Neuronal stem cell (in vitro differentiated cells): ENCODE measurements around the gene MAGEA6.
A peak's percentile ranks its signal among the peaks of the same experiment; 100 is the strongest.
"Not testable (repeated sequence)": the region's sequence is repeated elsewhere in the genome, so short reads cannot be mapped to it uniquely, and the experiment has no call there.

Experiments used
- DNase-seq: peaks from one replicate; pipeline ENCODE4 v3.0.0-alpha.2; 2013; ENCODE audit warnings: low spot score
- H2AFZ ChIP-seq: one replicate; pipeline ENCODE4 v1.6.1; 2013; ENCODE audit warnings: mild to moderate bottlenecking, low read length, inconsistent platforms
- H2AK5ac ChIP-seq: 2 replicates; pipeline ENCODE4 v1.6.1; 2013; ENCODE audit warnings: low read depth, mild to moderate bottlenecking, inconsistent platforms, low read length, moderate library complexity, mixed read lengths
- H2BK120ac ChIP-seq: 2 replicates; pipeline ENCODE4 v1.6.1; 2013; ENCODE audit warnings: low read depth, mild to moderate bottlenecking, inconsistent platforms, low read length, moderate library complexity, mixed read lengths
- H2BK12ac ChIP-seq: one replicate; pipeline ENCODE4 v1.6.1; 2013; ENCODE audit warnings: low read length, inconsistent platforms
- H2BK15ac ChIP-seq: 2 replicates; pipeline ENCODE4 v1.6.1; 2013; ENCODE audit warnings: mild to moderate bottlenecking, low read length, inconsistent platforms, mixed read lengths
- H2BK5ac ChIP-seq: one replicate; pipeline ENCODE4 v1.6.1; 2013; ENCODE audit warnings: inconsistent platforms, mild to moderate bottlenecking, low read length, moderate library complexity
- H3K14ac ChIP-seq: one replicate; pipeline ENCODE4 v1.6.1; 2013; ENCODE audit warnings: low read length, inconsistent platforms
- H3K18ac ChIP-seq: 2 replicates; pipeline ENCODE4 v1.6.1; 2013; ENCODE audit warnings: low read length, inconsistent platforms
- H3K23ac ChIP-seq: 2 replicates; pipeline ENCODE4 v1.6.1; 2013; ENCODE audit warnings: low read depth, mild to moderate bottlenecking, mixed read lengths, low read length, inconsistent platforms; ENCODE audit not compliant: poor library complexity
- H3K27ac ChIP-seq: replicated peaks from 3 replicates; pipeline ENCODE4 v1.5.1; 2013; ENCODE audit warnings: low read length, inconsistent platforms
- H3K27me3 ChIP-seq, 3 experiments: 2 replicates each; pipeline ENCODE4 v1.6.1; 2013; ENCODE audit warnings: low read length in 3 of 3, mild to moderate bottlenecking in 2 of 3, inconsistent platforms in 1 of 3, low read depth in 1 of 3, mixed read lengths in 1 of 3, moderate library complexity in 1 of 3; ENCODE audit not compliant: control insufficient read depth in 3 of 3, insufficient read depth in 3 of 3
- H3K36me3 ChIP-seq, 2 donors: replicated peaks in 1 of 2; 2 replicates each; pipeline ENCODE4 v1.6.1; 2013; ENCODE audit warnings: low read length in 2 of 2; ENCODE audit not compliant: control insufficient read depth in 2 of 2, insufficient read depth in 2 of 2
- H3K4ac ChIP-seq: 2 replicates; pipeline ENCODE4 v1.6.1; 2013; ENCODE audit warnings: inconsistent platforms, mild to moderate bottlenecking, low read length, moderate library complexity
- H3K4me1 ChIP-seq, 2 donors: 1 replicate in 1 of 2; 2 replicates in 1 of 2; pipeline ENCODE4 v1.6.1; 2013; ENCODE audit warnings: low read length in 2 of 2, low read depth in 1 of 2; ENCODE audit not compliant: control insufficient read depth in 2 of 2, insufficient read depth in 1 of 2
- H3K4me2 ChIP-seq: one replicate; pipeline ENCODE4 v1.6.1; 2013; ENCODE audit warnings: mild to moderate bottlenecking, low read length, inconsistent platforms; ENCODE audit not compliant: insufficient read depth, poor library complexity, severe bottlenecking
- H3K4me3 ChIP-seq, 2 donors: 2 replicates each; pipeline ENCODE4 v1.5.1; 2013; ENCODE audit warnings: low read length in 2 of 2, mild to moderate bottlenecking in 2 of 2, inconsistent platforms in 1 of 2, moderate library complexity in 1 of 2
- H3K79me1 ChIP-seq: one replicate; pipeline ENCODE4 v1.6.1; 2013; ENCODE audit warnings: low read depth, mild to moderate bottlenecking, inconsistent platforms, low read length, moderate library complexity
- H3K9ac ChIP-seq: one replicate; pipeline ENCODE4 v1.6.1; 2013; ENCODE audit warnings: mild to moderate bottlenecking, low read depth, low read length, inconsistent platforms; ENCODE audit not compliant: poor library complexity
- H3K9me3 ChIP-seq, 2 donors: replicated peaks in 1 of 2; 2 replicates each; pipeline versions ENCODE3 to v1.6.1; 2013; ENCODE audit warnings: low read length in 2 of 2, mild to moderate bottlenecking in 2 of 2, inconsistent platforms in 1 of 2, low read depth in 1 of 2, mixed read lengths in 1 of 2, moderate library complexity in 1 of 2; ENCODE audit not compliant: control insufficient read depth in 2 of 2, insufficient read depth in 1 of 2
- H4K8ac ChIP-seq: one replicate; pipeline ENCODE4 v1.6.1; 2013; ENCODE audit warnings: low read depth, mild to moderate bottlenecking, inconsistent platforms, low read length, moderate library complexity
- H4K91ac ChIP-seq: one replicate; pipeline ENCODE4 v1.6.1; 2013; ENCODE audit warnings: low read length, low read depth, mild to moderate bottlenecking, inconsistent platforms; ENCODE audit not compliant: poor library complexity
- WGBS, 2 donors: extraction: QIAGEN DNeasy Blood & Tissue Kit; methylation state at CpG; one replicate each; pipeline ENCODE4 v1.1.7; 2013; ENCODE audit warnings: missing lambda C conversion rate in 2 of 2, mixed read lengths in 1 of 2; ENCODE audit not compliant: insufficient read length in 2 of 2, insufficient replicate concordance in 1 of 2; ENCODE audit errors: extremely low coverage in 2 of 2; 5-methylcytosine and 5-hydroxymethylcytosine counted together

MAGEA6 gene

DNA sequence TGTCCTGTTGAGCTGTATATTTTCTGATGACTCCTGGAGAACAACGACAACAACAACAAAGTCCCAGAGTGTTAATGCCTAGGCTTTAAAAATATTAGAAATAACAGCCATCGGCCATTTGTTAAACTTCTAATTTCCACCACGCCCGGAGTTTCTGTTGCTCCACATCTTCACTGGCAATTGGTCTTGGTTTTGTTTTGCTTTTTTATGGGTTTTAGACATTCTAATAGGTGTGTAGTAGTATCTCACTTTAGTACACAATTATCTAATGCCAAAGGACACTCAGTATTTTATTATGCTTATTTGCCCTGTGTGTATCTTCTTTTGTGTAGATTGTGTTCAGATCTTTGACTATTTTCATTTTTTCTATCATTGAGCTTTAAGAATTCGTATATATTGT, 30.9 kb downstream of the MAGEA6 start:
- H3K4ac ChIP-seq: no peak overlapping the region
- H2AK5ac ChIP-seq: no peak overlapping the region
- no peak overlapping the region for H2AFZ ChIP-seq
- no peak overlapping the region for H3K4me3 ChIP-seq
- no peaks in the 10 kb centered on the region for H3K4me1 ChIP-seq
- H4K91ac ChIP-seq: no peak overlapping the region
- WGBS, 2 donors: no CpG with 5 or more reads among the region's 5 CpGs
- H2BK5ac ChIP-seq: no peak overlapping the region
- no peak overlapping the region for H2BK12ac ChIP-seq
- no peaks in the 10 kb centered on the region for H3K79me1 ChIP-seq
- H3K23ac ChIP-seq: no peak overlapping the region
- no peak overlapping the region for H3K27ac ChIP-seq
- no peak for DNase-seq
- no peak overlapping the region for H3K14ac ChIP-seq
- H3K36me3 ChIP-seq: no peaks in the 10 kb centered on the region
- no peaks in the 10 kb centered on the region for H3K9me3 ChIP-seq
- H3K27me3 ChIP-seq: no peaks in the 10 kb centered on the region
- no peak overlapping the region for H3K9ac ChIP-seq
- H3K18ac ChIP-seq: no peak overlapping the region
- no peak overlapping the region for H2BK15ac ChIP-seq
- no peak overlapping the region for H2BK120ac ChIP-seq
- H4K8ac ChIP-seq: no peak overlapping the region
- no peak overlapping the region for H3K4me2 ChIP-seq

DNA sequence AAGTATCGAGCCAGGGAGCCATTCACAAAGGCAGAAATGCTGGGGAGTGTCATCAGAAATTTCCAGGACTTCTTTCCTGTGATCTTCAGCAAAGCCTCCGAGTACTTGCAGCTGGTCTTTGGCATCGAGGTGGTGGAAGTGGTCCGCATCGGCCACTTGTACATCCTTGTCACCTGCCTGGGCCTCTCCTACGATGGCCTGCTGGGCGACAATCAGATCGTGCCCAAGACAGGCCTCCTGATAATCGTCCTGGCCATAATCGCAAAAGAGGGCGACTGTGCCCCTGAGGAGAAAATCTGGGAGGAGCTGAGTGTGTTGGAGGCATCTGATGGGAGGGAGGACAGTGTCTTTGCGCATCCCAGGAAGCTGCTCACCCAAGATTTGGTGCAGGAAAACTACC, 33.0 kb downstream of the MAGEA6 start:
- H2AK5ac ChIP-seq, H3K27me3 ChIP-seq: not testable (repeated sequence)
- WGBS, 2 donors: no CpG with 5 or more reads among the region's 12 CpGs

GRCh38 chrX:152735860-152736511, 33.5 kb downstream of the MAGEA6 start:
- no peak overlapping the region for H2BK5ac ChIP-seq
- H3K4ac ChIP-seq: no peak overlapping the region
- H2AFZ ChIP-seq: no peak overlapping the region
- H2BK120ac ChIP-seq: no peak overlapping the region
- H3K4me2 ChIP-seq: no peak overlapping the region
- no peaks in the 10 kb centered on the region for H3K36me3 ChIP-seq
- no peak overlapping the region for H2BK15ac ChIP-seq
- H3K79me1 ChIP-seq: no peaks in the 10 kb centered on the region
- WGBS, 2 donors: no CpG with 5 or more reads among the region's 12 CpGs
- no peaks in the 10 kb centered on the region for H3K27me3 ChIP-seq
- no peak overlapping the region for H3K9ac ChIP-seq
- DNase-seq: no peak
- no peaks in the 10 kb centered on the region for H3K9me3 ChIP-seq
- H3K4me1 ChIP-seq: no peaks in the 10 kb centered on the region
- H3K14ac ChIP-seq: no peak overlapping the region
- H2AK5ac ChIP-seq: no peak overlapping the region
- H4K91ac ChIP-seq: no peak overlapping the region
- no peak overlapping the region for H3K18ac ChIP-seq
- H2BK12ac ChIP-seq: no peak overlapping the region
- no peak overlapping the region for H3K27ac ChIP-seq
- H3K23ac ChIP-seq: no peak overlapping the region
- no peak overlapping the region for H3K4me3 ChIP-seq
- no peak overlapping the region for H4K8ac ChIP-seq

More for the DNA sequence above, 33.0 kb downstream of the MAGEA6 start:
- not testable (repeated sequence) for H2BK120ac ChIP-seq, H3K79me1 ChIP-seq, H2BK5ac ChIP-seq, H3K9me3 ChIP-seq, H4K8ac ChIP-seq, H3K4me2 ChIP-seq, H3K14ac ChIP-seq, H3K9ac ChIP-seq, H3K18ac ChIP-seq, H3K4ac ChIP-seq, H3K4me1 ChIP-seq, DNase-seq, H2AFZ ChIP-seq, H3K4me3 ChIP-seq, H2BK15ac ChIP-seq, H3K36me3 ChIP-seq, H3K23ac ChIP-seq, H4K91ac ChIP-seq, H3K27ac ChIP-seq, H2BK12ac ChIP-seq

DNA sequence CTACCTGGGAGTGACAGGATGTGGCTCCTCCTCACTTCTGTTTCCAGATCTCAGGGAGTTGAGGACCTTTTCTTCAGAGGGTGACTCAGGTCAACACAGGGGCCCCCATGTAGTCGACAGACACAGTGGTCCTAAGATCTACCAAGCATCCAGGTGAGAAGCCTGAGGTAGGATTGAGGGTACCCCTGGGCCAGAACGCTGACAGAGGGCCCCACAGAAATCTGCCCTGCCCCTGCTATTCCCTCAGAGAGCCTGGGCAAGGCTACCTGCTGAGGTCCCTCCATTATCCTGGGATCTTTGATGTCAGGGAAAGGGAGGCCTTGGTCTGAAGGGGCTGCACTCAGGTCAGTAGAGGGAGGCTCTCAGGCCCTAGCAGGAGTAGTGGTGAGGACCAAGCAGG, 34.4 kb downstream of the MAGEA6 start:
- H2BK12ac ChIP-seq: no peak overlapping the region
- DNase-seq: no peak
- peak overlapping the region; percentile 43 for H4K8ac ChIP-seq
- H2BK15ac ChIP-seq: no peak overlapping the region
- no CpG with 5 or more reads among the region's 2 CpGs for WGBS, 2 donors
- H3K4ac ChIP-seq: no peak overlapping the region
- no peaks in the 10 kb centered on the region for H3K27me3 ChIP-seq
- H2BK5ac ChIP-seq: no peak overlapping the region
- H3K27ac ChIP-seq: no peak overlapping the region
- H2BK120ac ChIP-seq: no peak overlapping the region
- no peaks in the 10 kb centered on the region for H3K9me3 ChIP-seq
- H2AK5ac ChIP-seq: no peak overlapping the region
- no peaks in the 10 kb centered on the region for H3K36me3 ChIP-seq
- H4K91ac ChIP-seq: no peak overlapping the region
- no peak overlapping the region for H3K18ac ChIP-seq
- H3K4me1 ChIP-seq: no peaks in the 10 kb centered on the region
- H3K79me1 ChIP-seq: no peaks in the 10 kb centered on the region
- H3K4me2 ChIP-seq: no peak overlapping the region
- H2AFZ ChIP-seq: no peak overlapping the region
- no peak overlapping the region for H3K23ac ChIP-seq
- no peak overlapping the region for H3K9ac ChIP-seq
- no peak overlapping the region for H3K4me3 ChIP-seq
- no peak overlapping the region for H3K14ac ChIP-seq
